GM12874 (cell line): ENCODE results near the gene AKAP10.

Experiments
- CTCF ChIP-seq: IDR thresholded peaks from 2 replicates; pipeline ENCODE4 v1.5.1; 2011; ENCODE audit warnings: low read depth, mild to moderate bottlenecking, control low read depth, low read length, moderate library complexity; ENCODE audit not compliant: insufficient read depth

Gene AKAP10

DNA sequence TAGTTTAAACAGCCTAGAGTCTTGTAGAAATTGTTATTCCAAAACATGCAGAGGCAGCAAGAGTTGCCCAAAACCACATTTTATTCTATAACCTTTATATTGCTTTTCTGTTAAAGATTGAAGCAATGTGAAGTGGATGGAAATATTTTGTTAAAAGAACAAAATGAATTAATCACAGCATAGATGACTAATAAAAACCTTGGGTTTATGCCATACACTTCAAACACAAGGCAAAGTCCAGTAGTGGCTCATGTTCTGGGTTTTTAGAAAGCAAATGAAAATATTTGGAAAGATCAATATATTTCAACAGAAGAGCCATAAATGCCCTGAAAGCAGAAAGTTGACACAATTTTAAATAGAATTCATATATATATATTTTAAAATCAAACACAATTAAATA, 73.2 kb downstream of the AKAP10 start:
- TF ChIP-seq CTCF, result no peak

- no peak for TF ChIP-seq CTCF
Observed at GRCh38 chr17:19900809-19901208, 76.8 kb downstream of the AKAP10 start.

DNA sequence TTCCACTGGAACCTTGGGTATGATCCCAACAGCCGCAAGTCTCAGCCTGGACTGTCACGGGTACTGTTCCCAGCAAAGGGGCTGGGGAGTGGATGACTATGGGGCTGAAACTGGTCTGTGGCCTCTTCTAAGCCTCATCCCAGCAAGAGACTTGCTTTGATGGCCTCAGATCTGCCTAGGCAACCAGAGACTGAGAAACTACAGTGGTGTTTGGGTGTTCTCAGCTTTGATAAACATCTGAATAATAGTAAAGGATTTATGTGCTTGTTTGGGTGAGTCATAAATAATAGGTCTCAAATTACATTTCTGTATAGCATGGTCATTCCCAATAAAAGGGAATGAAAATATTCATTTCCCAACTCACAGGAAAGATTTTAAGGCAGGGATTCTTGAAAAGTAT, 79.7 kb downstream of the AKAP10 start:
- TF ChIP-seq CTCF, result no peak

DNA sequence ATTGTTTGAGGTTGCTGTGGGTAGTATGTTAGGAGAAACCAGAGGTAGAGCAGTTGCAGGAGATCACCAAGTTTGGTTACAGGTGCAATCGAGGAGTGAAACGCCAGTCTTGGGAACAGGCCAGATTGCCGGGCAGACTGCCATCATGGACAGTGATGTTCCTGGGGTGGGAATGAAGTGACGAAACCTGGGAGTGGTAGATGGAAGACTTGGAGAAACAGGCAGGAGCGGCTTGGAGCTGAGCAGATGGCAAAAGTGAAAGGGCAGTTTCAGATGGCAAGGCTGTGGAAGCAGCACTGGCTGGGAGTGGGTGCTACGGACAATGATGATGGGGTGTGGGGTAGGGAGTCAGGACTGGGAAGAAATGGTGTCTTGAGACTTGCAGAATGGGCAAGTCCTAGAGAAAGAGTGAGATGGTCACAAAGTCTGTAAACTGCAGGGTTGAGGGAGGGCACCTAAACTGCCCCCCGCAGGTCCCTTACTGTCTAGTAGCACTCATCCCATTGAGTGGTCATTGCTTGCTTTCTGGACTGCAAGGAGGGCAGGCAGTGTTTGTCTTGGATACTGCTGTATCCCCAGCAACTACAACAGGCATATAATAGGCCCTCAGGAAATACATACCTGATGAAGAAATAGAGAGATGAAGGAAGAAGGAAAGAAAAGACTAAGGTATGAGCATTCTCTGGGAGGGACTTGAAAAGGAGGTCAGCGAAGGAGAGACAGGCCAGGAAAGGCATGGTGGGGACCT, 80.4 kb downstream of the AKAP10 start:
- TF ChIP-seq CTCF, result no peak

DNA sequence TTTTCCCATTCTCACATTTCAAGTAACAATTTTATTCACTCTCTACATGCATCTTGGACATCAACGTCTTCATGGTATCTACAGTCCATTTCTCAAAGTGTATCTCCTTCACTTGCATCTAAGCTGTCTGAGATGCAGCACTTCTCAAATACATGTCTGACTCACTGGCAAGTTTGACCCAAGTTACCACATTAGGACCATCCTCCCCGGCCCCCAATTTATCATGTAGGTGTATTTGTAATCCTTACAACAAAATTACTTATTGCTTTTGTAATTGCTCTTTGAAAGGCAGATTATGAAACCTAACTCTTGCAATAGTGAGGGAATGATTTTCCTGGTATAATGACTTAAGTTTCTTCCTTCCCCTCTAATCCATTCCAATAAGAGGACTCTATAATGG, 80.9 kb downstream of the AKAP10 start:
- no peak for TF ChIP-seq CTCF

DNA sequence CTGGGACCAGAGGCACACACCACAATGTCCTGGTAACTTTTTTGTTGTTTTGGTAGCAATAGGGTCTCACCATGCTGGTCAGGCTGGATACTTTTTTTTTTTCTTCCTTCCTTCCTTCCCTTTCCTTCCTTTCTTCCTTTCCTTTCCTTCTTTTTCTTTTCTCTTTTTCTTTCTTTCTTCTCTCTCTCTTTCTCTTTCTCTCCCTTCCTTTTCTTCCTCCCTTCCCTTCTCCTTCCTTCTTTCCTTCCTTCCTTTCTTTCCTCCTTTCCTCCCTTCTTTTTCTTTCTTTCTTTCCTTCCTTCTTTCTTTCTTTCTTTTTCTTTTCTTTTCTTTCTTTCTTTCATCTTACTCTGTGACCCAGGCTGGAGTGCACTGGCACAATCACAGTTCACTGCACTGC, 91.5 kb downstream of the AKAP10 start:
- TF ChIP-seq CTCF, result no peak

DNA sequence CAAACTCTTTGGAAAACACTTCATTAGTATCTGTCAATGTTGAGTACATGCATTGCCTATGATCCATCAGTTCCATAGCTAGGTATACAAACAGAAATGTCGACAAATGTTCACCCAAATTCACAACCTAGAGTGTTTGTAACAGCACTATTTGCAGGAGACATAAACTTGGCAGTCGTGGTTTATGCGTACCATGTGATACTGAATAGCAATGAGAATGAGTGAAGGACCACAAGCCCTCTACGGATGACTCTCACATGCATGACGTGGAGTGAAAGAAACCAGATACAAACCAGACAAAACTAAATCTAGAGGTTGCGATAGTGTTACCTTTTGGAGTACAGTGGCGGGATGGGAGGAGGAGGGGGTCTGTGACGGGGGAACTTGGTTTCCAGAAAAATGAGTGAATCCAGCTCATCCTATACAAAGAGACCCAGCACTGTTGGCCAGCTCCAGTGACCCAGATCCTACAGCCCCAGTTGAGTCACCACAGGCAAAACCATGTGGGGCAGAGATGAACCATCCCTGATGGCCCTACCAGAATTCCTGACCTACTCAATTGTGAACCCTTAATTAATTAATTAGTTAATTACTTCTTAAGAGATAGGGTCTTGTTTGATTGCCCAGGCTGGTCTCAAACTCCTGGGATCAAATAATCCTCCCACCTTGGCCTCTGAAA, 94.0 kb downstream of the AKAP10 start:
- no peak for TF ChIP-seq CTCF
